Glomerular visceral epithelial cell (primary cell): ENCODE measurements around the gene TEAD2.

Experiments
- DNase-seq: peaks from one replicate; pipeline ENCODE4 v3.0.0-alpha.2; 2016; ENCODE audit errors: extremely low spot score

TEAD2 gene

GRCh38 chr19:49362048-49362928 lies at the start of gene TEAD2:
TSS of gene TEAD2 (minus strand) at chr19:49362416. CDS start at chr19:49360075, 2,341 bp downstream.
- peak; percentile 68 for DNase-seq

DNA sequence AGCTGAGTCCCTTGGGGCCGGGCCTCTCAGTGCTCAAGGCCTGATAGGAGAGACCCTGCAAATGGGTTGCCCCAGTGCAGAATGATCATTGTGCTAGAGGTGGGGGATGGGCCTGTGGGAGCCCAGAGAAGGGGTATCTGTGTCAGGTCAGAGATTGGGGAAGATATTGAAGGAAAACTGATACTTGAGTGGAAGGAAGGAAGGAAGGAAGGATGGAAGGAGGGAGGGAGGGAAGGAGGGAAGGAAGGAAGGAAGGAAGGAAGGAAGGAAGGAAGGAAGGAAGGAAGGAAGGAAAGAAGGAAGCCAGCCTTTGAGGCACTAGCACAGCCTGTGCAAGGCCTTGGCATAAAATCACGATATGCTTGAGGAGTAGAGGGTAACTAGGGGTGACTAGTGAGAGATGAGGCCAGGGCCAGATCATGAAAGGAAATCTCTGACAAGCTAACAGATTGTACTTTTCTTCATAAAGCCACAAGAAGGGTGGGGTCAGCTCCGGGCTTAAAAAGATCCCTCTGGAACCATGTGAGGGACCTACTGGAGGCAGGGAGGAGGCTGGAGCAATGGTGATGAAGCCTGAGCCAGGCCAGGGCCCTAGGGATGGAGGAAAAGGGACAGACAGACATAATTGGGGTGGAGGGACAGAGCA lies 49.6 kb upstream of the TEAD2 start:
- no peak for DNase-seq

DNA sequence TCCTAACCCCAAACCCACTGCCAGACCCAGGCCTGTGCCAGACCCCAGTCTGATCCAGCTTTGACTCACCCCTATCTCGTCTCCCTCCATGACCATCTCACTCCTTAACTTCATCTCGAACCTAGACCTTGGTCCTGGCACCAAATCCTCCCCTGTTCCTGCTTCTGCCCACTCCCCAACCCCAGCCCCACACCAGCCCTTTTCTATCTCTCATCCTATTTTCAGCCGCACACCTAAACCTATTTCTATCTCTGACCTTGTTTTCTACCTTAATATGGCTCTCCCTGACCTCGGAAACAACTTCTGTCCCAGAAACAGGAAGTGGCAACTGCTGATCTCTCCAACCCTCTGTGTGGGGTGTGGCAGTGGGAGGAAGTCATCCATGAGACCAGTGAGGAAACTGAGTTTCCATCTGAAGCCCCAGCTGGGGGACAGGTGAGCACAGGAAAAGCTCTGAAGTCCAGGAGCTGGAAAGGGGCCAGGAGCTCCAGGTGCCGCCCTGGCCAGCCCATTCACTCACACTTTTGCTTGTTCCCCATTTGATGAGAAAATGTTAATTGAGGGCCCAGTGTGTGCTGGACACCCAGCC lies 47.3 kb upstream of the TEAD2 start:
- no peak for DNase-seq

DNA sequence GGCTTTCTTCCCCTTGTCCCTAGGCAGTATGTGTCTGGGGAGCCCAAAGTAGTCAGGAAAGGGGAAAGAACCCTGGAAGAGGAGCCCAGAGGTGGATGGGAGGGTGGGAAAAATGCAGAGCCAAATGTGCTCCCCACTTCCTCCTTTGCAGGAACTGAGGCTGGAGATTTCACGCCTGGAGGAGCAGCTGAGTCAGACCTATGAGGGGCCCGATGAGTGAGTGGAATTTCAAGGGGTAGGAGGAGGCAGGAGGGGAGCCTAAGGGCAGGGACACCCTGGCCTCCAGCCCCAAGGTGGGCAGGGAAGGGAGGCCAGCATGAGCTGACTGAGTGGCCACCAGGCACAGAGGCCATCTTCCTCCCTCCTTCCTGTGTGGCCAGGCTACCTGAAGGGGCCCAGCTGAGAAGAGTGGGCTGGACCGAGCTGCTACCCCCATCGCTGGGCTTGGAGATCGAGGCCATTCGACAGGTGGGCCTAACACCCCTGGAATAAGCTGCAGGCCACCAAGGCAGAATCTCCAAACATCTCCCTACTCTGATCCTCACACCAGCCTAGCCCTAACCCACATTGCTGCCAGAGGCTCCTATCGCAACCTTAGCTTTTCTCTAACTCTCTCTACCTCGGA lies 46.7 kb upstream of the TEAD2 start:
- DNase-seq = peak; percentile 50

DNA sequence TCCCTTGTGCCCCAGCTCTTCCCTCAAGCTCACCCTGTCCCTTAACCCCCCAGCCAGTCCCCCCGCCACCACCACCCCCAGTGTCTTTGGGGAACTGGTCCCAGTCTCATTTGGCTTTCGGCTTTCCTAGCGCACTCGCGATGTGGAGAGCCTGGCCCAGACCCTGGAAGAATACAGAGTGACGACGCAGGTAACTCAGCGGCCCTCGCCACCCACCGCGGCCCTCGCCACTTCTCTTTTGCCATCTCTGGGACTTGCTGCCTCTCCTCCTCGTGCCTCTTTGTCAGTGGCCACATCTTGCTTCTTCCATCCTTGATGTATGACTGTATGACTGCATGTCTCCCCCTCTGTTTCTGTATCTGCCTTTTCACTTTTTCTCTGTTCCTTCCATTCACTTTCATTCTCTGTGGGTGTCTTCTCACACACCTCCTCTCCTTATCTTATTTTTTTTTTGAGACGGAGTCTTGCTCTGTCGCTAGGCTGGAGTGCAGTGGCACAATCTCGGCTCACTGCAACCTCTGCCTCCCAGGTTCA lies 45.3 kb upstream of the TEAD2 start:
- DNase-seq = no peak

- DNase-seq = no peak
These were observed 44.9 kb upstream of the TEAD2 start for GRCh38 chr19:49407079-49407478.

DNA sequence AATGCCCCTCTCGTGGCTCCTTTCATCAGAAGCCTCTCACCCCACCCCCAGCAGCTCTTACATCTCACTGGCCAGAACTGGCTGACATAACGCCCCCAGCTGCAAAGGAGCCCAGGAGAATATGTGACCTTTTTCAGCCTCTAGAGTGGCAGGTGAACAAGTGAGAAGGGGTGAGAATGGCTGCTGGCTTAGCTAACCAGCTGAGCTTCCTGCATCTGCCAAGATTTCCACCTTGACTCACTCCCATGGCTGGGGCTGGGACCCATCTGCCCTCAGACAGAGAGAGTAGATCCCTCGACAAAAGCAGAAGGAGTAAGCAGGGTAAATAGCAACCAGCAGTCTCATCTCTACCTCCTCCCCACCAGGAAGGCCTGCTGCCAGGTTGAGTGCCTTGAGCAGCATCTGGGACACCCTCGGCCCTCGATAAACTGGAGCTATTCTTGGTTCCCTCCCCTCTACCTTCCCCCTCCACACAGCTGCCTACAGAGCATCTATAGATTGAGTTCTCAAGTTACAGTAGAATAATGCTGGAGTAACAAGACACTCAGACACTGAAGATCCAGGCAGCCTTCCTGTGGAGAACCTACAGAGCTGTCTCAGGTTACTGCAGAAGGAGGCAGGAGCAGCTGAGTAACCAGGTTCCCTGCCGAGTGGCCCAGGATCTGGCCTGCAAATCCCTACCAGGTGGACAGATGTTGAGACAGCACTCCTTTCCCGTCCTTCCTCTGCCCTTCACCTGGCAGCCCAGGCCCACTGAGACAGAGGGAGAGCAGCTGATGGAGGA lies 41.4 kb upstream of the TEAD2 start:
- DNase-seq = no peak

- DNase-seq = no peak
These were observed 37.8 kb upstream of the TEAD2 start for GRCh38 chr19:49400029-49400428.

DNA sequence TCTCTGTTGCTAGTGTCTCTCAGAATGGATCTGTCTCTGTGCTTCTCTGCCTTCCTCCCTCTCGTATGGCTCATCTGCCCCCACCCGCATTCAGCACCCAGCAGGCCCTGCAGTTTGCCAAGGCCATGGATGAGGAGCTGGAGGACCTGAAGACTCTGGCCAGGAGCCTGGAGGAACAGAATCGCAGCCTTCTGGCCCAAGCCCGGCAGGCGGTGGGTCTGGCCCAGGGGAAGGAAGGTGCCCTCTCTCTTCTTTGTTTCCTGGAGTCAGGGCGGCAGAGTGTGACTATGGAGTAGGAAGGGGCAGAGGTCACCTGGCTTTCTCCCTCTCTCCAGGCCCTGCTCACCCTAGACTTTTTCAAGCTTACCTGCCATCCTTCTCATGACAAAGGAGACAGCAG lies 36.7 kb upstream of the TEAD2 start:
- no peak for DNase-seq

GRCh38 chr19:49398001-49398615 lies 35.9 kb upstream of the TEAD2 start:
- no peak for DNase-seq

- DNase-seq = no peak
These were observed 34.7 kb upstream of the TEAD2 start for GRCh38 chr19:49396738-49397505.

DNA sequence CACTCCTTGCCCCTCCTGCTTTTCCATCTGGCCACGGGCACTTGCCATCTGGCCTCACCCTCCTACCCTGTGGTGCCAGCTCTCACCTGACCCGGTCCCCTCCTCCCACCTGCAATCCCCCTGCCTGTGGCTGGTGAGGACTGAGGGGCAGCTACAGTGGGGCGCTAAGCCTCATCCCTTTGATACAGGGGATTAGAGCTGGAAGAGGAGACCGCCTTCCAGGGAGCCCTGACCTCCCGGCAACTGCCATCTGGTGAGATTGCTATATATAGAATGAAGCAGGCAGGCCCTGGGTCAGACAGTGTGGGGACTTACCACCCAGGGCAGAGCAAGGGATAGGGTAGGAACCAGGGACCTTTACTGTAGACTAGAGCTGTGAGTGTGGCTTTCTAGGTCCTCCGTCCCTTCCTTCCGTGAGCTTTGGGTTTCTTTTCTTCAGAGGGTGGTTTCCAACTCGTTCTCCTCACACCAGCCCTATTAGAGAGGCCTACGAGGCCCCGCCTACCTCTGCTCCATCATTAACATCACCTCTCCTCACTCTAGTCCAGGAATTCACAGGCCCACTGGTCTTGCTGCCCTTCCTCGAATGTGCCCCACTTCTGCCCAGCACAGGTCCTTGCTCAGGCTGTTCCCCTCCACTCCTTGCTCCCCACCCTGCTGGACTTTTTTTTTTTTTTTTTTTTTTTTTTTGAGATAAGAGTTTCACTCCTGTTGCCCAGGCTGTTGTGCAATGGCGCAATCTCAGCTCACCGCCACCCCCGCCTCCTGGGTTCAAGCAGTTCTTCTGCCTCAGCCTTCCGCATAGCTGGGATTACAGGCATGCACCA lies 33.6 kb upstream of the TEAD2 start:
- no peak for DNase-seq

- no peak for DNase-seq
These were observed 31.7 kb upstream of the TEAD2 start for GRCh38 chr19:49393881-49394280.

DNA sequence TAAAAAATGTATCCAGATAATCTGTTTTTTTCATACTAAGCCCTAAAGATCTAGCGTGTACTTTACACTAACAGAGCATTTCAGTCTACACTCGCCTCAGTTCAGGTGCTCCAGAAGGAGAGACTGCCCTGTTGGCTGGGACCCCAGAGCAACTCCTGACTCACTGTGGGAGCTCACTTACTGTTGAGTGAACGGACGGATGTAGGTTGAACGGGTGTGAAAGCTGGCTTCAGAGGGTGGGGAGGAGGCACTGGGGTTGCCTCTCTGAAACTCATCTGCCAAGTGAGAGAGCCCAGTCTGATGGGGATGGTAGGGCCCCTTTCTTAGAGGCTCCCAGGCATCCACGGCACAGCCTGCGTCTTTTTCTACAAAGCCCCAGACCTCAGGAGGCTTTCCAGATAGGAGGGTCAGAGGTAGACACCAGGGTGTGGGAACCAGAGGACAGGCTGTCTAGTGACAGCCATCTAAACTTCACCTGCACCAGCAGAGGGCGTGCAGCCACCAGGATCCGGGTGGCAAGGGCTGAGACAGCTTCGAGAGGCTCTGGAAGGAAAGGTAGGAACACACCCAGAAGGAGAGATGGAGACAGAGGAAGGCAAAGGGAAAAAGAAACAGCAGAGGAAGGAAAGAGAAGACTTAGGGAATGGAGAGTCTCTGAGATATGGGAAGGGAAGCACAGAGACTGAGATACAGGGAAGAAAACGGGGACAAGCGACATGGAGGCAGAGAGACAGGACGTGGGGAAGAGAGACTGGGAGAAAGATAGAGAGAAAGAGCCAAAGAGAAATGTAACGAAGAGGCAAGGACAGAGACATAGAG lies 29.6 kb upstream of the TEAD2 start:
- DNase-seq = peak; percentile 78

- no peak for DNase-seq
These were observed 28.7 kb upstream of the TEAD2 start for GRCh38 chr19:49390929-49391359.

DNA sequence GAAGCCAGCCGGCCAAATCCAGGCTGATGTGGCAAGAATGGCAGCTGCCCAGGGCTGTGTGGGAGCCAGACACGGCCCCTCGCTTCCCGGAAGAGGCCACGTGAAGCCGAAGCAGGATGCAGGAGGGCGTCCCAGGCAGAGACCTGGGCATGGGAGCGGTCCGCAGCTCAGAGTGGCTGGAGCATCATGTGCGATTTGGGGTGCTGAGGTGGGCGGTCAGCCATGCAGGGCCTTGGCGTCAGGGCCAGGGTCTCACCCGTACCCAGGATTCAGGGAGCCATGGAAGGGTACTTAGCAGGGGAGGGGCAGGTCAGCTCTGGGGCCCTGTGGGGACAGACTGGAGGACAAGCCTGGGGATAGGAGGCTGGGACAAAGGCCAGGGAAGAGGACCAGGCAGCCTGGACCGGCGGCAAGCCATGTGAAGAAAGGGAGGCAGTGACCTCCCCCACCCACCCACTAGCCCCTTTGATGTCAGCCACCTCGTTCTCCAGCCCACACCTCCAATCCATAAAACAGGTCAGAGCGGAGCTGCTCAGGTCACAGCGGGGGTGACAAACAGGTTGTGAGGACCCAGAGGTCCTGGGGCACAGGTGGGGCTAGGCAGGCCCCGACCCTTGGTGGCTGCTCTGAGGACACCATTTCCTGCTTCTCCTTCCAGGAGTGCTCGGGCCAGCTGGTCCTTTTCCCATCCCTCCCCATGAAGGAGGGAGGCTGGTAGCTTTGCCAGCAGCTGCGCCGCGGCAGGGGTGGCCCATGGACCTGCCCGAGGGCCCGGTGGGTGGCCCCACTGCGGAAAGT lies 28.1 kb upstream of the TEAD2 start:
- DNase-seq = no peak

DNA sequence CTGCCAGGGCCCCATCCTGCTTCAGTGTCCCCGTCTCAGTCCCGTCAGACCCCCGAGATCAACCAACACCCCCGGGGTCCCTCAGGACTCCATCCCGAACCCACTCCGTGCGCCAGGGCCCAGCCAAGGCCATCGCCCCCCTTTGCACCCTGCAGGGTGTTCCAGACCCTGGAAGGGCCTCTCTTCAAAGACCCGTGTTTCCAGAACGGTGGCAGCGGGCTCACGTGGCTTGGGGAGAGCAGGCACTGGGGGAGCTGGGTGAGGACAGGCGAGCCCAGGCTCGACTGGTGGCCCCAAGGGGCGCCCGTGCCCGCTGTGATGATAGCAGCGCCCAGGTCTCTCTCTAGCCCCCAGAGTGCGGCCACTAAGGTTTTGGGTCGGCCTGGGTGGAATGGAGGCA lies 27.2 kb upstream of the TEAD2 start:
- no peak for DNase-seq
